A673 (cell line): ENCODE measurements around the gene LPP. TPM values are rescaled to one million over a fixed set of nuclear protein-coding genes. Genes with fewer than 3 reads are reported as not detected.

Experiments
- BruUV-seq: library from RNA; stranded (reverse); fragments of 400-500 nt; replicated peaks from 2 replicates; lab custom pipeline; 2021; lab: Mats Ljungman, UMichigan
- CTCF ChIA-PET: fragments of 300-600 bp; sonication (Branson Sonifier 250); formaldehyde crosslinking; loops from one replicate; lab custom pipeline; 2022; ENCODE audit warnings: antibody characterized with exemption; lab: Charles Lee
- POLR2A ChIA-PET: fragments of 300-600 bp; sonication (Branson Sonifier 250); formaldehyde crosslinking; loops from one replicate; lab custom pipeline; 2022; ENCODE audit warnings: antibody characterized with exemption; ENCODE audit not compliant: low non-redundant PET; lab: Charles Lee
- DNase-seq: peaks from one replicate; pipeline ENCODE4 v3.0.0-alpha.2; 2015; ENCODE audit warnings: low spot score
- H3K27ac ChIP-seq: fragments of 200-600 bp; sonication (generic); 2 replicates; pipeline ENCODE4 v1.5.1; 2016; ENCODE audit warnings: mixed run types, low read depth, mild to moderate bottlenecking, mixed read lengths, antibody characterized with exemption, low read length; ENCODE audit not compliant: poor library complexity, severe bottlenecking
- H3K27me3 ChIP-seq: fragments of 200-600 bp; sonication (generic); replicated peaks from 2 replicates; pipeline ENCODE4 v1.6.1; 2017; ENCODE audit warnings: mixed run types, low read depth, mild to moderate bottlenecking, mixed read lengths, antibody characterized with exemption, low read length; ENCODE audit not compliant: insufficient read depth, poor library complexity
- H3K36me3 ChIP-seq: fragments of 200-600 bp; sonication (generic); 2 replicates; pipeline ENCODE4 v1.6.1; 2016; ENCODE audit warnings: mixed run types, mild to moderate bottlenecking, mixed read lengths, antibody characterized with exemption, low read length; ENCODE audit not compliant: insufficient read depth, poor library complexity, severe bottlenecking
- H3K4me1 ChIP-seq: fragments of 200-600 bp; sonication (generic); 2 replicates; pipeline ENCODE4 v1.6.1; 2017; ENCODE audit warnings: mixed run types, mild to moderate bottlenecking, mixed read lengths, antibody characterized with exemption, low read length; ENCODE audit not compliant: insufficient read depth, poor library complexity, severe bottlenecking
- H3K4me3 ChIP-seq: fragments of 200-600 bp; sonication (generic); 2 replicates; pipeline ENCODE4 v1.5.1; 2016; ENCODE audit warnings: low read depth, mixed run types, mild to moderate bottlenecking, mixed read lengths, low read length; ENCODE audit not compliant: poor library complexity, severe bottlenecking
- H3K9me3 ChIP-seq: fragments of 200-600 bp; sonication (generic); 2 replicates; pipeline ENCODE4 v1.6.1; 2016; ENCODE audit warnings: mixed run types, low read depth, mild to moderate bottlenecking, mixed read lengths, antibody characterized with exemption, low read length; ENCODE audit not compliant: poor library complexity, severe bottlenecking
- EZH2 ChIP-seq: fragments of 200-600 bp; sonication (generic); IDR thresholded peaks from 2 replicates; pipeline ENCODE4 v1.6.1; 2017; ENCODE audit warnings: borderline replicate concordance, low read depth, mild to moderate bottlenecking, mixed read lengths, antibody characterized with exemption, low read length; ENCODE audit not compliant: poor library complexity, severe bottlenecking
- intact Hi-C: fragments of 100-400 bp; cut with micrococcal nuclease; formaldehyde crosslinking; loops from one replicate; pipeline ENCODE4 v1.10.0; 2022; ENCODE audit not compliant: unreplicated experiment
- total RNA-seq: library from RNA; stranded (reverse); gene quantifications from 2 replicates; pipeline ENCODE4 v1.2.3, GENCODE V29; 2021
- TF ChIP-seq, protein P1 (sequence below): fragments of 300-800, 200-600 bp; sonication (generic); conservative IDR thresholded peaks from 2 replicates; pipeline ENCODE4 v1.5.1; 2017; ENCODE audit warnings: low read depth, mild to moderate bottlenecking, antibody characterized with exemption, low read length, moderate library complexity, mixed read lengths

The LPP gene
- total RNA-seq, 1 experiment from 2014 or later, result 39.7 TPM

DNA sequence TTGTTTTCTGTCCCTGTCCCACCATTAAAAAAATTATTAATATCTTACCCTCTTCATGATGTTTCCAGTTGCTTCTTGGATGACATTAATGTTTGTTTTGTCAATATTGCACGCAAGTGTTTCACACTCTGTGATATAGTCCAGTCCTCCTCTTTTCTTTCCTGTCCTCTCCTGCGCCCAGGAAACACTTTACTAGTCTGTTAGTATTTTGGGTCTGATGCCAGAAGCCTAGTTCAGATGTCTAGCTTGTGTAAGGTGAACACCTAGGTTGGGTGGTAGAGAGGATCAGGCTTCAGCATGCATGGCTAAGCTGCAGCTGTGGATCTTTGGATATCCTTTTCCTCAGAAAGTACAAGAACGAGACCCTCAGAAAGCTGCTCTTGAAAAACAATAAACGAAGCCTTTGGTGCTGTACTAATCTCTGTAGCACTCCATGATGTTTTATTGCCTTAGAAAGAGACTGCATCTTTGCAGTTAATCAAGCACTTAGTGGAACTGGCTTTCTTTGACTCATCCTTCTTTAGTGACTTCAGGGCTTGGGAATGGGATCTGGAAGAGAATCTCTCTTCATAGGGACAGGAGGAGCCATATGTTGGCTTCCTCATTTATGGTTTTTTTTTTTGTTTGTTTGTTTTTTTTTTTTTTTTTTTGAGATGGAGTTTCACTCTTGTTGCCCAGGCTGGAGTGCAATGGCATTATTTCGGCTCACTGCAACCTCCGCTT is 253.4 kb downstream of the LPP start:
- no peak for DNase-seq
- no peak overlapping the region for H3K27ac ChIP-seq
- H3K4me1 ChIP-seq, result no peaks in the 10 kb centered on the region
- BruUV-seq, result no TSS peak
- no peaks in the 10 kb centered on the region for H3K27me3 ChIP-seq
- no peaks in the 10 kb centered on the region for H3K9me3 ChIP-seq
- intact Hi-C loops, result no loop called here
- H3K4me3 ChIP-seq, result no peak overlapping the region
- ChIA-PET POLR2A (interaction anchor here (0.6 kb wide), 1 partner anchor 22 kb away, joined by 6 read pairs; no protein-coding TSS in a partner anchor), CTCF (interaction anchor here (0.6 to 0.7 kb wide), 2 partner anchors 384 to 728 kb away, joined by 3 read pairs; no protein-coding TSS in a partner anchor)
- TF ChIP-seq EZH2, result no peak
- TF ChIP-seq, protein P1, sequence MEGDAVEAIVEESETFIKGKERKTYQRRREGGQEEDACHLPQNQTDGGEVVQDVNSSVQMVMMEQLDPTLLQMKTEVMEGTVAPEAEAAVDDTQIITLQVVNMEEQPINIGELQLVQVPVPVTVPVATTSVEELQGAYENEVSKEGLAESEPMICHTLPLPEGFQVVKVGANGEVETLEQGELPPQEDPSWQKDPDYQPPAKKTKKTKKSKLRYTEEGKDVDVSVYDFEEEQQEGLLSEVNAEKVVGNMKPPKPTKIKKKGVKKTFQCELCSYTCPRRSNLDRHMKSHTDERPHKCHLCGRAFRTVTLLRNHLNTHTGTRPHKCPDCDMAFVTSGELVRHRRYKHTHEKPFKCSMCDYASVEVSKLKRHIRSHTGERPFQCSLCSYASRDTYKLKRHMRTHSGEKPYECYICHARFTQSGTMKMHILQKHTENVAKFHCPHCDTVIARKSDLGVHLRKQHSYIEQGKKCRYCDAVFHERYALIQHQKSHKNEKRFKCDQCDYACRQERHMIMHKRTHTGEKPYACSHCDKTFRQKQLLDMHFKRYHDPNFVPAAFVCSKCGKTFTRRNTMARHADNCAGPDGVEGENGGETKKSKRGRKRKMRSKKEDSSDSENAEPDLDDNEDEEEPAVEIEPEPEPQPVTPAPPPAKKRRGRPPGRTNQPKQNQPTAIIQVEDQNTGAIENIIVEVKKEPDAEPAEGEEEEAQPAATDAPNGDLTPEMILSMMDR, result no peak
- no peaks in the 10 kb centered on the region for H3K36me3 ChIP-seq

DNA sequence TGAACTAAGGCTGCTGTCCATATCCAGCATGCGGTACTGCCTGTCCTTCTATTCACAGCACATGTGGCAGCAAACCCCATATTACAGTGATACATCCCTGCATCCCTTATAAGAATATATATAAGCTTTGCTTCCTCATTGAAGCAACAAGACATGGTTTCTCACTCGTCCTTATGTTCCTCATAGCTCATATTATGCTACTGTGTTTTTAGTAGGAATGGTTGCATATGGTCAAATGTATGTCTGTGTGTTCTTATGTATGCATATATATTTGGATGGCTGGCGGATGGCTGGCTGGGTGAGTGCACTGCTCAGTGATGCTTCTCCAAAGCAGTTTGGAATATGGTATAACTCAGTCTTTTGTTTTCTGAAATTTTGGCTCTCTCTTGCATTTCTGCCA is 254.9 kb downstream of the LPP start:
- Histone ChIP-seq H3K36me3 (no peaks in the 10 kb centered on the region), H3K4me3 (no peak overlapping the region), H3K27ac (no peak overlapping the region), H3K27me3 (no peaks in the 10 kb centered on the region), H3K9me3 (no peaks in the 10 kb centered on the region), H3K4me1 (no peaks in the 10 kb centered on the region)
- intact Hi-C loops, result no loop called here
- TF ChIP-seq, protein P1, result no peak
- TF ChIP-seq EZH2, result no peak
- ChIA-PET CTCF (no interaction called here), POLR2A (no interaction called here)
- no TSS peak for BruUV-seq
- no peak for DNase-seq

DNA sequence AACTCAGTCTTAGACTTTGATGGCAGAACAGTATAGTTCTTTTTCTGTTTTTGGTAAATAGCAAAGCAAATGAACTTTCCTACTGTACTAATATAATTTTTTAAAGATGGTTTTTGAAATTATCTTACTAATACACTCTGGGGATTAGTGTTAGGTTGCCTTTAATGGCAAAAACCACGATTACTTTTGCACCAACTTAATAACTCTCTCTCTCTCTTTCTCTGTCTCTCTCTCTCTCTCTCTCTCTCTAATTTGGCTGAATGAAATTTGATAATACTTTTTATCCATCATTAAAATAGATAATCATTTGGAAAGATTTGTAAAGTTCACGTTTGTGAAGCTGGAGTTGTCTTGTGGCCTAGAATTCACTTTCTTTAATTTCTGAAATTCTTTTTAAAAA is 257.8 kb downstream of the LPP start:
- intact Hi-C loops, result no loop called here
- POLR2A ChIA-PET, result no interaction called here
- no peaks in the 10 kb centered on the region for H3K36me3 ChIP-seq
- no peaks in the 10 kb centered on the region for H3K4me1 ChIP-seq
- H3K27me3 ChIP-seq, result no peaks in the 10 kb centered on the region
- no peaks in the 10 kb centered on the region for H3K9me3 ChIP-seq
- CTCF ChIA-PET, result no interaction called here
- no TSS peak for BruUV-seq
- no peak for TF ChIP-seq EZH2
- TF ChIP-seq, protein P1, result no peak
- no peak overlapping the region for H3K4me3 ChIP-seq
- no peak for DNase-seq
- no peak overlapping the region for H3K27ac ChIP-seq
